Posterior cingulate gyrus (tissue), 11 donors: ENCODE measurements around the gene LMNB1.
A peak's percentile ranks its signal among the peaks of the same experiment; 100 is the strongest.
"Not testable (repeated sequence)": the region's sequence is repeated elsewhere in the genome, so short reads cannot be mapped to it uniquely, and the experiment has no call there.

Experiments used
- DNase-seq, 10 donors: peaks; one replicate each; pipeline versions ENCODE4 v3.0.0 to v3.0.0-alpha.2; 2020 to 2021; ENCODE audit warnings: mixed read lengths in 3 of 10
- intact Hi-C: fragments of 100-400 bp; cut with DNase I; formaldehyde crosslinking; loops from one replicate; pipeline ENCODE4 v1.15.1; 2023

The LMNB1 gene

DNA sequence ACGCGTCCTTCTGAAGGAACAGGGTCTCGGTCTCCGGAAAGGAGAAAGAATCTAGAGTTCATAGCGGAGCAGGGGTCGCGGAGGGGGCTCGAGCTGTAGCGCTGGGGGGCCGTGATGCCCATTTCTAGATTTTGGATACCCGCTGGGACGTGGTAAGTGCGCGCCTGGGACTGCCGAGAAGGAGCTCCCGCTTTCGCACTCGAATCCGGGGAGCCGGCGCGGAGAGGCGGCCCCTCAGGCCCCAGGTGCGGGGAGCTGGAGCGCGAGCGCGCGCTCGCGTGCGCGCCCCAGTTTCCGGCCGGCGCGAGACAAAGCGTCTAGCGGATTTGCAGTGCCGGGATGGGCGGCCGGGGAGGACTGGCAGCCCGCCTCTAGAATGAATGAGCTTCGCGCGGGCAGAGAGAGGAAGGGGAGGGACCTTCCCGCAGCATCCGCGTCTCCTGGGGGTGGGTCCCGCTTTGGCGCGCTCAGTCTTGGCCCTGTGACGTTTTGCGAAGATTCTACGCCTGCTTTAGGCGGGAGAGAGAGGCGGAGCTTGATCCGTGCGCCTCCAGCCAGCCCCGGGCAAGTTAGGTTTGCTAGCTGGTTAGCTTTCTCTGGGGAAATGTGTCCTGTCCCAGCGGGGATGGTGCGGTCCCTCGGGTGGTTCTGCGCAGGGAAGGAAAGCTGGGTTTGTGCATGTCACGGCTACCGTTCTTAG, 1.2 kb downstream of the LMNB1 start:
- intact Hi-C loops, result no loop called here
- DNase-seq, result peak; percentile 74 to 98 (median 90)

DNA sequence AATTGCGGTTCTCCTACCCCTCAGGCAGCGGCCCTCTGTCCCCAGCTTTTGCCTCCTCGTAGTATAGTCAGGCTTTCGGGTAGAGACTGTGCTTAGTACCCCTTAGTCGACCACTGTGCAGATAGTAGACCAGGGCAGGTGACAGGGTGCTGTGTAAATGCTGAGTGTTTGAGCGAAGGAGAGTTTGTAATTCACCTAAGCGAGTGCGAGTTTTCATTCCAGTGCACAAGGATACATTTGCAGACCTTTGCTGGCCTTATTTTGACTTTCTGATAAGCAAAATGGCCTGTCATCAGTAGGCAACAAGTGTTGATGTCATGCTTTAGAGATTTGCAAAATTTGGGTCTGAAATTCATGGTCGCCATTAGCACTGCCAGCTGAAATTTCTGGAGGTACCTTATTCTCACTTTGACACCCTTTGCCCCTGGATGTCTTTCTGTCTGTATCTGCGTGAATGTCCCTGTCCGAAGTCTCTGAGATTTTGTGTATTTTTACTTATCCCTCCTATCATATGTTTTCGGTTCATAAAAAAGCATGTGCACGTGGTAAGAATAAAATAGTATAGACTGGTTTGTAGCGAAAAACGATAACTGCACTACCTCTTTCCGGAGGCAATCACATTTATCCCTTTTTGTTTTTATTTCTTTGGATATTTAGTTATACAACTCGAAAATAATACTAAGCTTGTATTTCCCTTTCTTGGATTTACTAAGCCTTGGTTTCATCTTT, 1.9 kb downstream of the LMNB1 start:
- intact Hi-C loops, result no loop called here
- DNase-seq, result no peak

DNA sequence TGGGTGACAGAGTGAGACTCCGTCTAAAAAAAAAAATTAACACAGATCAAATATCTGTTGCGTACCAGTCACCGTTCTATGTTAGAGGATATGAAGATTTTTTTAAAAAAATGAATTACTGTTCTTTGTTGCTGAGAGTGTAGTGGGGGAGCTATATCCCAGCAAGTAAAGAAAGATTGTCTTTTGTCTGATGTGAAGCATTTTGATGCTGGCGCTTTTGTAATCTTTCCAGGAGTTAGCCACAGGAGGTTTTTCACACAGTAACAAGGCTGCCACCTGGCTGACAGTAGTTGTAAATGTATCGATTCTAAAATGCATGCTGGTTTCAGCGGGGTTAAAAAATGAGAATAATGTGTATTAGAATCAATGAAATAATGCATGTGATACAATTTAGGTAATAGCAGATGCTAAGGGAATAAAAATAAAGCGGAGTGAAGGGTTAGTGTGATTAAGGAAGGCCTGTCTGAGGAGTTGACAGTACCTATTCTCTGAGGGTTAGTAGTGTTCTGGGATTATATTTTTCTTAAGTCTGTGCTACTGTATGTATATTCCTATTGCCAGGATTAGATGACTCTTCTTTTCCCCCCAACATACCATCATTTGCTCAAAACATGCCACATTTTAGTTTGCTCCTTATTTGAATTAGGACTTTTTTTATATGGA, 3.4 kb downstream of the LMNB1 start:
- peak in 4 of 10 donors; percentile 13 to 50 (median 28) for DNase-seq
- intact Hi-C loops, result loop anchor here (1.0 to 5.0 kb wide), 2 partner anchors 104 to 123 kb away; no protein-coding TSS in a partner anchor

DNA sequence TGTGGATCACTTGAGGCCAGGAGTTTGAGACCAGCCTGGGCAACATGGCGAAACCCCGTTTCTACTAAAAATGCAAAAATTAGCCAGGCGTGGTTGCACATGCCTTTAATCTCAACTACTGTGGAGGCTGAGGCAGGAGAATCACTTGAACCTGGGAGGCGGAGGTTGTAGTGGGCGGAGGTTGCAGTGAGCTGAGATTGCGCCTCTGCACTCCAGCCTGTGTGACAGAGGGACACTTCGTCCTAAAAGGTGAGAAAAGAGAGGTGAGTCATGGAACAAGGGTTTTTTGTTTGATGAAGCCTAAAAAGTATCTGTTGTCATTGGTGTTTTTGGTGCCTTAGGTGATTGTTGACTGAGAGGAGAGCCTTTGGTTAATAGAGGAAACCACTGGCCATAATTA, 11.5 kb downstream of the LMNB1 start:
- intact Hi-C loops, DNase-seq: not testable (repeated sequence)

DNA sequence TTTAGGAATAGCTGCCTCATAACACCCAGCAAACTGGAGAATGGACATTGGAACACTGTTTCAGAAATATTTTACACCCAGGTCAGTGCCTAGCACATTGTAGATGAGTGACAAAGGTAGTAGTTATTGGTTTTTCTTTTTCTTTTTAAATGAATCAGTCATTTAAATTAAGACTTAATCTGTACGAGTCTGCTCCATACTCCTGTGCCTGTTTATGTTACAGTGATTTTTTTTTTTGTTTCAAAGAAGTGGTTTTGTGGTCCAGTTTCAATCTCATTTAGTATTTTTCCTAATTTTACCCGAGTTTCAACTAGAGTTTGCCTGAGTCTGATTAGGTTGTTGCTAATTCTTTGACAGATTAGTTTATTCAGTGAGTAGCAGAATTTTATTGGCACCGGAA, 16.2 kb downstream of the LMNB1 start:
- DNase-seq, result no peak
- intact Hi-C loops, result no loop called here

DNA sequence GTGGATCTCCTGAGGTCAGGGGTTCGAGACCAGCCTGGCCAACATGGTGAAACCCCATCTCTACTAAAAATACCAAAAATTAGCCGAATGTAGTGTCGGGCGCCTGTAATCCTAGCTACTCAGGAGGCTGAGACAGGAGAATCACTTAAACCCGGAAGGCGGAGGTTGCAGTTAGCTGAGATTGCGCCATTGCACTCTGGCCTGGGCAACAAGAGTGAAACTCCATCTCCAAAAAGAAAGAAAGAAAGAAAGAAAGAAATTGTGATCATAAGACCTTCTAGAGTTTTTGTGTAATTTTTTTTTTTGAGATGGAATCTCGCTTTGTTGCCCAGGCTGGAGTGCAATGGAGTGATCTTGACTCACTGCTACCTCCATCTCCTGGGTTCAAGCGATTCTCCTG, 16.7 kb downstream of the LMNB1 start:
- intact Hi-C loops, DNase-seq: not testable (repeated sequence)

DNA sequence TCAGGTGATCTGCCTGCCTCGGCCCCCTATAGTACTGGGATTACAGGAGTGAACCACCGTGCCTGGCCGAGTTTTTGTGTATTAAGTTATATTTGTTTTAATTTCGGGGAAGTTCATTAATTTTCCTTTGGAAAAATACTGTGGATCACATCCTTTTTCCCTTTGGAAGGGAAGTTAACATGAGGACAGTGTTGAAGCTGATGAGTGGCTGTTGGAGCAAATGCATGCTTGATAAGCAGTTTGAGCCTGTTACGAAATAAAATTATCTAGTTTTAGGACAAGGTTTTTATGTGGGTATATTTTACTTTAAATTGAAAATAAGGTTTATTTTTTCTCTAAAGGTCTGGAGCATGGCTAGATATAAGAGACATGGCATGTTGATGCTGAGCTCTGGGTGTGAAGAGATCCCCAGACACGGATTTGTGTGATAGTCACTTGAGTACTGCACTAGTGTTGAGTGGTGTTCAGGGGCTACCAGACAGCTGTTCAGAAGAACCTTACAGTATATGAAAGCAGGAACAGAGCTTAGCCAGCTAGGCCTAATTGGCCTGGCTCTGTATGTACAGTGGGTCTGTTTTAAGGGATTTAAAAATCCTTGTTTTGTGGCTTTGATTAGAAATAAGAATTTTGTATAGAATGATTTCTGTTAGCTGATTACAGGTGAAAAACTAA, 17.4 kb downstream of the LMNB1 start:
- no peak for DNase-seq

DNA sequence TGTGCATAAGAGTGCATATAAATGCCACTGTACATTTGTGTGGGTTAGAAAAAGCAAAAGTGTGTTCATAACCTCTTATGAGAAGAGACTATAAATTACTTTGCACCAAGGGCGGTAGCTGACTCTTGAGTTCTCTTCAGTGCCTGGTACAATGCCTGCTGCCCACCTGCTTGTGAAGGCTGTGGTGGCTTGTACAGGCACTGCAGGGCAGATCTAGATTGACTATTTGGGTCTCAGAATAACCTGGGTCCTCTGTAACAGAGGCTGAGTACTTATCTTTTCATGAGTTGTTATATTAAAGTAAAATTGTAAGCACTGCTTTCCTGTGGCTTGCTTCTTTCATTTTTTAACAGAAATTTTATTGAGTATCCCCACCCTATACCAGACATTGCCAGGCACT, 22.8 kb downstream of the LMNB1 start:
- no peak for DNase-seq
- intact Hi-C loops, result no loop called here

More for the DNA sequence above, 17.4 kb downstream of the LMNB1 start:
- intact Hi-C loops, result no loop called here

DNA sequence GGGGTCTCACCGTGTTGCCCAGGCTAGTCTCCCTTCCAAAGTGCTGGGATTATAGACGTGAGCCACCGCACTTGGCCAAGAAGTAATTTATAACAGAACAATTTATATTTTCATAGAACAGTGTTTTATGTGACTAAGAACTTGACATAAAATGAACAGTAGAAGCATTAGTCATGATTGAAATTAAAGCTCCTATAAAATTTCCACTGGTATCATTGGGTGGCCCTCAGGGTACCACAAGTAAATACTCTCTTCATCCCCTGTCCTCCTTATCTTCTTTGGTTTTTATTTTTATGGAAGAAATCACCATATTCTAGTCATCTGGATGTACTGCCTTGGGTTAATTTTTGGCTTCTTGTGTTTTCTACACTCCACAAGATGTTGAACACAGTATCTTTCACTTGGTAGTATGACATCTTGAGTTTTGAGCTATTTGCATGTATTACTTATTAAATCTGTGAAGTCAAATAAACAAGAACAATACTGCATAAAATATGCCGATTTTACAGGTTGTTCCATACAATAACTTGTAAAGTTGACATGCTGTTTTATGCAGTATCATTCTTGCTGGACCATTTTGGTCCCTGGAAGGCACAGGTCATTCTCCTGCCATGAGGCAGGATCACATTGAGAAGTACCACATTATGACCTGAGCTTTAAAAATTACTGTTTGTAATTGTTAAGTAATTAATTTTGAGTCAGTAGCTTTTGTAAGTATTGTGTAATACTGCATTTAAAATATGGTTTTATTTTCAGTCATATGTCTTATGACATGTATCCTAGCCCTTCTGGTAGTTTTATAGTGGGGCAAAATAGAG, 24.4 kb downstream of the LMNB1 start:
- intact Hi-C loops, result no loop called here
- no peak for DNase-seq

DNA sequence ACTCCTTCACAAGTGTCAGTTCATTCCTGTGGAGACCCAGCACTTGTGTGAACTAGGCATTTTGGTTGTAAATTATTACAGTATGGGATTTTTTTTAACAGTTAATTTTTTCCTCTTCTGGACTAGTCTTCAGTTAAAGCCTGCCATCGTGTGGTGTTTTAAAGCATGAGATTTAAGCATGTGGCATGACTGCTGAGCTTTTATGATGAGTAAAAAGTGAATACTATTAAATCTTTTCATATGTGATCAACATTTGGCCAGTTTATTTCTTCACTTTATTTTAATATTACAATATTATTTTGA, 25.0 kb downstream of the LMNB1 start:
- DNase-seq, result no peak

DNA sequence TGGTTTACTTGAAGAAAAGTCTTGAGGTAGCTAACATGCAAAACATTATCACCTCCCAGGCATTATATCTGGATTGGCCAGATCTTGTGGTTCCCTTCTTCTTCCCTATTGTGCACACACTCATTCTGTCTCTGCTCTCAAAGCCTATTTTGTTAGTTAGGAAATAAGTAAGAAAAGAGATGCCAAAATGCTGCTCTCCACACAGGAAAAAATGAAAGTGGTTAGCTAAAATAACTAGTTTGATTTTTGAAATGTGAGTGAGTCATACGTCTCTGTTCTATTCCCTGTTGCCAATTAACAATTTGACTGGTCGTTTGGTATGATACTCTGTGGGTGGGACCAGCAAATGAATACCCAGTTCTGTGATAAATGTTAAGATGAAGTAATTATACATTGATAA, 28.1 kb downstream of the LMNB1 start:
- DNase-seq, result no peak
- intact Hi-C loops, result no loop called here

More for the DNA sequence above, 25.0 kb downstream of the LMNB1 start:
- intact Hi-C loops, result no loop called here

DNA sequence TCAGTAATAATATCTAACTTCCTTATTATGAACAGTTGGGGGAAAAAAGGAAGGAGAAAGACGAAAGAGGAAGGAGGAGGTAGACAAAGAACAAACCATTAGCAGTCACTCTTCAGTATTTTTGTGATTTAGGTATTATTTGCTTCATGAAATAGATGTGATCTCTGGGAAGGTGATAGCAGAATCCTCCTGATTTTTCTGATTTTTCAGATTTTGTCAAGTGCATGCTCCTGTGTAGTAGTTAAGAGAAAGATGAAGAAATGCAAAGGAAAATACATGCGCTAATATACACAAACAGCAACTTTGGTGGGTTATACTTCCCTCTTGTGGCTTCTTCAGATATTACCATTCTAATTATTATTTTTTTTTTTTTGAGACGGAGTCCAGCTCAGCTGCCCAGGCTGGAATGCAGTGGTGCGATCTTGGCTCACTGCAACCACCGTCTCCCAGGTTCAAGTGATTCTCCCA, 31.6 kb downstream of the LMNB1 start:
- intact Hi-C loops, result no loop called here
- no peak for DNase-seq

DNA sequence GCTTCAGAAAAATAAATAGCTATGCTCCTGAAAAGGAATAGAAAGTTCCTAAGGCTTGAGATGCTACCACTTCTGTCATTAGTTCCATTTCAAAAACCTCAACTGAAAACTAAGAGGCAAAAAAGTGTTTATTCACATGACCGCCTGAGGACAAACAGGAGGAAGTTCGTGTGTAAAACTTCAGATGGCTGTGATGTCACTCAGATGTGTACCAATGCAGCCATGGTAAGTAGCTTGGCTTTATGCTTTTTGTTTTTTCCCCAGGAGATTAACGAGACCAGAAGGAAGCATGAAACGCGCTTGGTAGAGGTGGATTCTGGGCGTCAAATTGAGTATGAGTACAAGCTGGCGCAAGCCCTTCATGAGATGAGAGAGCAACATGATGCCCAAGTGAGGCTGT, 33.0 kb downstream of the LMNB1 start:
- no peak for DNase-seq
- intact Hi-C loops, result no loop called here

DNA sequence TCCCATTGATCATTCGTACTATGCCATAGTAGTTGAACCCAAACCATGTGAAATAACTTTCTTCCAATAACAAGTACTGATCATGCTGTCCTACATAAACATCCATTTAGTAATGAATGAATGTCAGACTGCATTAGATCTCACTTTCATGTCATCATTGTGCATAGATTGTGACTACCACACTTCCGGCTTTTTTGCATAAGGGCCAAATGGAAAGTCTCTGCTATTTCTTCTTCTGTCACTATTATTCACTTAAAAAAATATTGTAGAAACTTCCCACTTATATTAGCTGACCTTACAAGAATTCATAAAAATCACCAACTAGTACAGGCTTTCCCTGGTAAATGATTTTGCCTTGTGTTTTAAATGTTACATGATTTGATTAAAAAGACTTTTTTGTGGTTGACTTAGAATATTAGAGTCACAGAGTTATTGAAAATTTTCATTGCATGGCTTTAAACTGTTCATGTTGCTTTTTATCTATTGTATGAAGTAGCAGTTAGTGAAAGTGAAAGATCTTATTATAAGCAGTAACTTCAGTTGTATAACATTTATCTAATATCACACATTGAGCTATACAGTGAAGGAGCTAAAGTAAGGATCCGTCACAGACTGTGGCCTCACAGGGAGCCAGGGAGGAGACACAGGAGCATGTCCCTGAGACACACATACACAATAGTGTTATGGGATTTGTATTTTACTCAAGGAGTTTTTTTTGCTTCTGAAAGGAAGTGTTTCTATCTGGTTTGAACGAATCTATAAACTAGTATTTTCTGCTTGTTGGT, 33.9 kb downstream of the LMNB1 start:
- intact Hi-C loops, result no loop called here
- no peak for DNase-seq

DNA sequence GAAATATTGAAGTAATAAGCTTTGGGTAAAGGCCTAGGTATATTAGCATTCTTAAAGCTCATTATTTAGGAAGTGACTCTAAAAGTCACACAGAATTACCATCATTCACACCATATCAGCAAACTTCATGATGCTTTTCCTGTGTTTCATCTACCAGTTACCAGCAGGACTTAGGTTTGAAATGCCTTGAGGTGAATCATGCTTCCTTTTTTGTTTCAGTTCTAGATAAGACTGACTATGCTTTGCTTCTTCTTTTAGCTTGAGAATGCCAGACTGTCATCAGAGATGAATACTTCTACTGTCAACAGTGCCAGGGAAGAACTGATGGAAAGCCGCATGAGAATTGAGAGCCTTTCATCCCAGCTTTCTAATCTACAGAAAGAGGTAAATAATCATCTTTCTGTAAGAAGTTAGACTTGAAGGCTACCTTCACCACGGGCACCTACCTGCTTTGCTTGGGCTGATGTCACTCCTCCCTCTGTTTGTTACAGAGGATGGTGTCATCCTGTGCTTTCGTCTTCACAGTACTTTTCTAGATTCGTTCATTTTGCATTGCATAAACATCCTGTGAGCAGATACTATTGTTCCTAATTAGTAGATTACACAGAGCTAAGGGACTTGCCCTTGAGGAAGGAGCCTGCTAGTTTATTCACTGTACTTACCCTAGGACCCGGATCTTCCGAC, 34.7 kb downstream of the LMNB1 start:
- no peak for DNase-seq
- intact Hi-C loops, result no loop called here

DNA sequence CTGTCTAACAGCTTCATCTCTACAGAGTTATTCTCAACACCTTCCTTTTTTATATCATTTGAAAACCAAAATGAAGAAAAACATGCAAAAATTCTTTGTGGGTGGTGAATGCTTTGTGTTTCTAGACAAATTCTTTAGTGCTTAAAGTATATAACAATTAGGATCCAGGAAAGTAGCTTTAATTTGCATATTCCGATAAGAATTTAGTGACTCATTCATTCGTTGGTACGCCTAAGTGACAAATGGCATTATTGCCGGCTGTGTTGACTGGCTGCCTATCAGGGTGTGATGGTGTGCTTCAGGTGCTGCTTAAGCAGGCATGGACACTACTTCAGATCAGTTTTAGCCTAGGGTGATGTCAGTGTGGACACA, 35.2 kb downstream of the LMNB1 start:
- intact Hi-C loops, result no loop called here

DNA sequence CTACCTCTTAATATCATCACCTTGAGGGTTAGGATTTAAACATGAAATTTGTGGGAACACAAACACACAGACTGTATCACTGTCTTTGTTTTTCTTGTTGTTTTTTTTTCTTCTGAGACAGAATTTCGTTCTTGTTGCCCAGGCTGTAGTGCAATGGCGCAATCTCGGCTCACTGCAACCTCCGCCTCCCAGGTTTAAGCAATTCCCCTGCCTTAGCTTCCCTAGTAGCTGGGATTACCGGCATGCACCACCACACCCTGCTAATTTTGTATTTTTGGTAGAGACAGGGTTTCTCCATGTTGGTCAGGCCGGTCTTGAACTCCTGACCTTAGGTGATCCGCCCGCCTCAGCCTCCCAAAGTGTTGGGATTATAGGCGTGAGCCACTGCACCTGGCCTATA, 36.9 kb downstream of the LMNB1 start:
- DNase-seq, intact Hi-C loops: not testable (repeated sequence)

More for the DNA sequence above, 35.2 kb downstream of the LMNB1 start:
- DNase-seq, result no peak

DNA sequence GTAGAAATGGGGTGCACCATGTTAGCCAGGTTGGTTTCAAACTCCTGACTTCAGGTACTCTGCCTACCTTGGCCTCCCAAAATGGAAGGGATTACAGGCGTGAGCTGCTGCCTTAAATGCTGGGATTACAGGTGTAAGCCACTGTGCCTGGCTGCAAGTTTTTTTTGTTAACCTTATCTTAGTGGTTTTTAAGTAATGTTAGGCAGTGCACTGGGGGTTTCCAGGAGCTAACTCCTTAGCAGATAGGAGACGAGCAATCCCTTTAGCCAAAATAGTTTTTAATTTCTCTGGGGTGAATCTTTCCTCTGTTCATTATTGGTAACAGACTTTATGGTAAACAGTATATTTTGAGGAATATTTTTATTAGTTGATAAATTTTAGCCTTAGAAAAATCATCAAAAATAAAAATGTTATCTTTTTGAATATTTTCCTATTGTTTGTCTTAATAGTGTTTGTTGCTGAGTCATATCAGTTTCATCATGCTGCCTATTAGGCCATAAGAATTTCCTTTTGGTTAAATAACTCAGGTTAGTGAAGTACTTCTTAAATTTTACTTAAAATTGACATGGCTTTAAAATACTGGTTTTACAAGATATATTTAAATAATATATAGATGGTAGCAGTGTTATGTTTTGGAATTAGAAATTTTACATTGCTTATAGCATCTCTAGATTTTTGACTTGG, 37.9 kb downstream of the LMNB1 start:
- no peak for DNase-seq
- intact Hi-C loops, result no loop called here
